CD4-positive, alpha-beta T cell treated with Interferon gamma for 1 hour (primary cell): ENCODE measurements around the gene KLHL26.

Experiments used
- DNase-seq: peaks from one replicate; pipeline ENCODE4 v3.0.0-alpha.2; 2020

Gene KLHL26

GRCh38 chr19:18649371-18650020, 12.7 kb downstream of the KLHL26 start:
- no peak for DNase-seq

- no peak for DNase-seq
Measured at GRCh38 chr19:18650021-18650390, 13.2 kb downstream of the KLHL26 start.

- no peak for DNase-seq
Measured at GRCh38 chr19:18650468-18651041, 13.7 kb downstream of the KLHL26 start.

GRCh38 chr19:18651300-18651699, 14.5 kb downstream of the KLHL26 start:
- DNase-seq, result no peak

- no peak for DNase-seq
Measured at GRCh38 chr19:18651733-18652132, 14.9 kb downstream of the KLHL26 start.

GRCh38 chr19:18653853-18654252, 17.0 kb downstream of the KLHL26 start:
- no peak for DNase-seq

GRCh38 chr19:18654469-18654868, 17.6 kb downstream of the KLHL26 start:
- DNase-seq, result no peak

GRCh38 chr19:18655173-18655844, 18.5 kb downstream of the KLHL26 start:
- DNase-seq, result no peak

- no peak for DNase-seq
Measured at GRCh38 chr19:18656337-18657086, 19.7 kb downstream of the KLHL26 start.

GRCh38 chr19:18657590-18658365, 20.9 kb downstream of the KLHL26 start:
- DNase-seq, result no peak

GRCh38 chr19:18658366-18658855, 21.6 kb downstream of the KLHL26 start:
- DNase-seq, result no peak

GRCh38 chr19:18659281-18660050, 22.6 kb downstream of the KLHL26 start:
- DNase-seq, result peak; percentile 24

- no peak for DNase-seq
Measured at GRCh38 chr19:18660051-18660910, 23.5 kb downstream of the KLHL26 start.

- no peak for DNase-seq
Measured at GRCh38 chr19:18660939-18661670, 24.3 kb downstream of the KLHL26 start.

GRCh38 chr19:18662972-18663732, 26.3 kb downstream of the KLHL26 start:
- DNase-seq, result no peak

GRCh38 chr19:18663940-18664530, 27.2 kb downstream of the KLHL26 start:
- no peak for DNase-seq

- DNase-seq, result no peak
Measured at GRCh38 chr19:18665771-18666202, 29.0 kb downstream of the KLHL26 start.

GRCh38 chr19:18666317-18666716, 29.5 kb downstream of the KLHL26 start:
- DNase-seq, result no peak

- no peak for DNase-seq
Measured at GRCh38 chr19:18666784-18667183, 30.0 kb downstream of the KLHL26 start.
